PC-9 (cell line): ENCODE results near the gene LYSMD2. TPM values are rescaled to one million over a fixed set of nuclear protein-coding genes. Genes with fewer than 3 reads are reported as not detected.

Source experiments
- BruUV-seq: library from RNA; stranded (reverse); fragments of 400-500 nt; replicated peaks from 2 replicates; lab custom pipeline; 2021; lab: Mats Ljungman, UMichigan
- CTCF ChIA-PET: fragments of 300-600 bp; sonication (Branson Sonifier 250); formaldehyde crosslinking; loops from one replicate; lab custom pipeline; 2022; ENCODE audit warnings: antibody characterized with exemption; lab: Charles Lee
- POLR2A ChIA-PET: fragments of 300-600 bp; sonication (Branson Sonifier 250); formaldehyde crosslinking; loops from one replicate; lab custom pipeline; 2022; ENCODE audit warnings: antibody characterized with exemption; ENCODE audit not compliant: unreplicated experiment; lab: Charles Lee
- DNase-seq, 2 experiments: peaks; one replicate each; pipeline versions ENCODE4 v3.0.0 to v3.0.0-alpha.2; 2015 to 2022; ENCODE audit warnings: mixed read lengths in 1 of 2
- H2AFZ ChIP-seq: fragments of 200-600 bp; sonication (generic); 2 replicates; pipeline ENCODE4 v1.8.1; 2017; ENCODE audit warnings: antibody characterized with exemption
- H3F3A ChIP-seq: fragments of 200-600 bp; sonication (generic); 2 replicates; pipeline ENCODE4 v1.8.1; 2017; ENCODE audit warnings: antibody characterized with exemption, mild to moderate bottlenecking, low read depth; ENCODE audit not compliant: insufficient read depth
- H3K27ac ChIP-seq: fragments of 200-600 bp; sonication (generic); 2 replicates; pipeline ENCODE4 v1.6.1; 2016; ENCODE audit warnings: mixed run types
- H3K27me3 ChIP-seq: fragments of 200-600 bp; sonication (generic); 2 replicates; pipeline ENCODE4 v1.6.1; 2016; ENCODE audit warnings: low read depth, mixed run types; ENCODE audit not compliant: insufficient read depth
- H3K36me3 ChIP-seq: fragments of 200-600 bp; sonication (generic); 2 replicates; pipeline ENCODE4 v1.6.1; 2016; ENCODE audit warnings: low read depth, mixed run types
- H3K4me1 ChIP-seq: fragments of 200-600 bp; sonication (generic); replicated peaks from 2 replicates; pipeline ENCODE4 v1.6.1; 2016; ENCODE audit warnings: mixed run types; ENCODE audit not compliant: insufficient read depth
- H3K4me2 ChIP-seq: fragments of 200-600 bp; sonication (generic); 2 replicates; pipeline ENCODE4 v1.6.1; 2017; ENCODE audit warnings: mixed run types
- H3K4me3 ChIP-seq: fragments of 200-600 bp; sonication (generic); 2 replicates; pipeline ENCODE4 v1.6.1; 2016; ENCODE audit warnings: mixed run types
- H3K79me2 ChIP-seq: fragments of 200-600 bp; sonication (generic); 2 replicates; pipeline ENCODE4 v1.6.1; 2017; ENCODE audit warnings: low read depth, mixed run types
- H3K9me2 ChIP-seq: fragments of 200-600 bp; sonication (generic); 2 replicates; pipeline ENCODE4 v1.8.1; 2017; ENCODE audit warnings: mild to moderate bottlenecking; ENCODE audit not compliant: insufficient read depth
- H3K9me3 ChIP-seq: fragments of 200-600 bp; sonication (generic); 2 replicates; pipeline ENCODE4 v1.8.1; 2016; ENCODE audit warnings: low read depth; ENCODE audit not compliant: insufficient read depth
- H4K20me1 ChIP-seq: fragments of 200-600 bp; sonication (generic); 2 replicates; pipeline ENCODE4 v1.8.1; 2017; ENCODE audit not compliant: insufficient read depth
- EZH2 ChIP-seq: fragments of 200-600 bp; sonication (generic); IDR thresholded peaks from 2 replicates; pipeline ENCODE4 v1.8.0; 2017; ENCODE audit warnings: antibody characterized with exemption, low read depth
- intact Hi-C: fragments of 100-400 bp; cut with micrococcal nuclease; formaldehyde crosslinking; loops from one replicate; pipeline ENCODE4 v1.10.0; 2022; ENCODE audit not compliant: unreplicated experiment
- total RNA-seq: library from RNA; stranded (reverse); gene quantifications from 2 replicates; pipeline ENCODE4 v1.2.3, GENCODE V29; 2021
- TF ChIP-seq, protein P1 (sequence below): fragments of 200-600 bp; sonication (generic); conservative IDR thresholded peaks from 2 replicates; pipeline ENCODE4 v1.6.1; 2017; ENCODE audit warnings: mixed run types, antibody characterized with exemption, mild to moderate bottlenecking, moderate library complexity

Gene LYSMD2
- total RNA-seq, 1 experiment from 2014 or later = 11.1 TPM

DNA sequence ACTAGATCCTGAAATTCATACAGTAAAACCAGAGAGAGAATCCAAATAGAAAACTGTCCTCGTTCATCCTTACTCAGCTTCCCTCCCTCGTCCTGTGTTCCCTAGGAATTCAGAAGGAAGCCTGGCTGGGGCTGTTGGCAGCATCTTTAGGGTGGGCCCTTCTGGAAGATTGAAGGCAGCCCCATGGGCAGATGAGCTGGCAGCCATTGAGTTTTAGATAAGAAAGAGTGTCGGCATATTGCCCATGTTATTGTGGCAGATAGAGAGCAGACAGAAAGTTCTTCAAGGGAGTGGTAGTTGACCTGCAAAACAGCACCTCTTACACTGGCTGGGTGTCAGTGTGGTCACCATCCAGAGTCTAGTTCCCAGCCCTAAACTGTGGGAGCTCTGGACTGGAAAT, 37.5 kb upstream of the LYSMD2 start:
- Histone ChIP-seq H3K79me2 (no peaks in the 10 kb centered on the region), H3K27ac (no peak overlapping the region), H3K4me1 (no peaks in the 10 kb centered on the region), H2AFZ (no peak overlapping the region), H3K9me3 (no peaks in the 10 kb centered on the region), H3K36me3 (no peaks in the 10 kb centered on the region), H3K27me3 (no peaks in the 10 kb centered on the region), H4K20me1 (no peaks in the 10 kb centered on the region), H3K4me2 (no peak overlapping the region), H3F3A (no peaks in the 10 kb centered on the region), H3K9me2 (no peaks in the 10 kb centered on the region), H3K4me3 (no peak overlapping the region)
- TF ChIP-seq EZH2 = no peak
- TF ChIP-seq, protein P1, sequence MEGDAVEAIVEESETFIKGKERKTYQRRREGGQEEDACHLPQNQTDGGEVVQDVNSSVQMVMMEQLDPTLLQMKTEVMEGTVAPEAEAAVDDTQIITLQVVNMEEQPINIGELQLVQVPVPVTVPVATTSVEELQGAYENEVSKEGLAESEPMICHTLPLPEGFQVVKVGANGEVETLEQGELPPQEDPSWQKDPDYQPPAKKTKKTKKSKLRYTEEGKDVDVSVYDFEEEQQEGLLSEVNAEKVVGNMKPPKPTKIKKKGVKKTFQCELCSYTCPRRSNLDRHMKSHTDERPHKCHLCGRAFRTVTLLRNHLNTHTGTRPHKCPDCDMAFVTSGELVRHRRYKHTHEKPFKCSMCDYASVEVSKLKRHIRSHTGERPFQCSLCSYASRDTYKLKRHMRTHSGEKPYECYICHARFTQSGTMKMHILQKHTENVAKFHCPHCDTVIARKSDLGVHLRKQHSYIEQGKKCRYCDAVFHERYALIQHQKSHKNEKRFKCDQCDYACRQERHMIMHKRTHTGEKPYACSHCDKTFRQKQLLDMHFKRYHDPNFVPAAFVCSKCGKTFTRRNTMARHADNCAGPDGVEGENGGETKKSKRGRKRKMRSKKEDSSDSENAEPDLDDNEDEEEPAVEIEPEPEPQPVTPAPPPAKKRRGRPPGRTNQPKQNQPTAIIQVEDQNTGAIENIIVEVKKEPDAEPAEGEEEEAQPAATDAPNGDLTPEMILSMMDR = no peak
- POLR2A ChIA-PET = no interaction called here
- BruUV-seq = no TSS peak
- no peak for DNase-seq
- intact Hi-C loops = loop anchor here (5.0 kb wide), 1 partner anchor 613 kb away; no protein-coding TSS in a partner anchor
- CTCF ChIA-PET = interaction anchor here (0.6 to 3.0 kb wide), 2 partner anchors 13 to 125 kb away, joined by 4 to 35 read pairs; no protein-coding TSS in a partner anchor

DNA sequence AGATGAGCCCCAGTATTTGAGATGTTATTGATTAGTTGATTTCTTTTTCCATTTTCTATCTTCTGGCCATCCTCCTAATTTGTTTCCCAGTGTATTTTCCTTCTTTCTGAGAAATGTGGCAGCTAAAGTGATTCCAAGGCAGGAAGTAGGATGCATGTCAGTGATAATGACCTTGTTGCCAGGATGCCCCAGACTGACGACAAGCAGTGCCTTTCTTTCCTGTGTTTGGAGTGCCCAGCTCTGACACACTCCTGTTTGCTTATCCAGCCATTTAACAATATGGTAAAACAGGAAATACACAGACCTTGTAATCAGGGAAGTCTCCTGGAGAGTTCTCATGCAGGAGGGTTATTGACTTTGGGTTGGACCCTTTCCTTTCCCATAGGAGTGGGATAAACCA, 34.3 kb upstream of the LYSMD2 start:
- Histone ChIP-seq H3K79me2 (no peaks in the 10 kb centered on the region), H3K36me3 (no peaks in the 10 kb centered on the region), H3F3A (no peaks in the 10 kb centered on the region), H3K4me1 (no peaks in the 10 kb centered on the region), H4K20me1 (no peaks in the 10 kb centered on the region), H3K27ac (no peak overlapping the region), H3K4me2 (no peak overlapping the region), H3K27me3 (no peaks in the 10 kb centered on the region), H3K9me3 (no peaks in the 10 kb centered on the region), H3K4me3 (no peak overlapping the region), H2AFZ (no peak overlapping the region), H3K9me2 (no peaks in the 10 kb centered on the region)
- POLR2A ChIA-PET = no interaction called here
- intact Hi-C loops = no loop called here
- TF ChIP-seq, protein P1 = no peak
- no peak for TF ChIP-seq EZH2
- BruUV-seq = no TSS peak
- no peak for DNase-seq
- CTCF ChIA-PET = no interaction called here

DNA sequence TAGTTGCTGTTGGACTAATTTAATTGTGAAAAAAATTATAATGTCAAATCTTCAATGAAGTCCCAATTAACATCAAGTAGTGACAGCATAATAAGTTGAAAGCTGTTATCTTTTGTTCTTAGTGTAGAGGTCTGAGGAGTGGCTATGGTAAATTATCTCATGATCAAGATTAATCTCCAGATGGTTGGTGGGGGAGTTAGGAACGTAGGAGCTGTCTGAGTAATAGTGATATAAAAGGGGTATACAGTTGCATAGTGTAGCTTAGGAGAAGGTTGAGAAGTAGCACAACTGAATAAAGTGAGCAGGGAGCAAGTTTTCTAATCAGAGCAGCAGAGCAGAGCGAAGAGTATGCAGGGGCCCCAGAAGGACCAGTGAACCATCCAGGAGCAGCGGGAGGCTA, 33.4 kb upstream of the LYSMD2 start:
- Histone ChIP-seq H3K9me3 (no peaks in the 10 kb centered on the region), H3K36me3 (no peaks in the 10 kb centered on the region), H3K79me2 (no peaks in the 10 kb centered on the region), H2AFZ (no peak overlapping the region), H3K9me2 (no peaks in the 10 kb centered on the region), H3K4me1 (no peaks in the 10 kb centered on the region), H4K20me1 (no peaks in the 10 kb centered on the region), H3K27me3 (no peaks in the 10 kb centered on the region), H3K27ac (no peak overlapping the region), H3K4me2 (no peak overlapping the region), H3F3A (no peaks in the 10 kb centered on the region), H3K4me3 (no peak overlapping the region)
- ChIA-PET POLR2A (no interaction called here), CTCF (no interaction called here)
- TF ChIP-seq, protein P1 = no peak
- TF ChIP-seq EZH2 = no peak
- intact Hi-C loops = no loop called here
- DNase-seq = no peak
- BruUV-seq = no TSS peak
